NB4 (cell line): ENCODE data around the gene SREK1IP1.

Source experiments
- POLR2A ChIP-seq: IDR thresholded peaks from 2 replicates; pipeline ENCODE4 v1.6.1; 2011; ENCODE audit warnings: mild to moderate bottlenecking; ENCODE audit not compliant: insufficient read length; ENCODE audit errors: extremely low read depth
- TF ChIP-seq, protein P1 (sequence below): IDR thresholded peaks from one replicate; pipeline ENCODE4 v1.5.1; 2012; ENCODE audit warnings: low read depth, low read length

DNA sequence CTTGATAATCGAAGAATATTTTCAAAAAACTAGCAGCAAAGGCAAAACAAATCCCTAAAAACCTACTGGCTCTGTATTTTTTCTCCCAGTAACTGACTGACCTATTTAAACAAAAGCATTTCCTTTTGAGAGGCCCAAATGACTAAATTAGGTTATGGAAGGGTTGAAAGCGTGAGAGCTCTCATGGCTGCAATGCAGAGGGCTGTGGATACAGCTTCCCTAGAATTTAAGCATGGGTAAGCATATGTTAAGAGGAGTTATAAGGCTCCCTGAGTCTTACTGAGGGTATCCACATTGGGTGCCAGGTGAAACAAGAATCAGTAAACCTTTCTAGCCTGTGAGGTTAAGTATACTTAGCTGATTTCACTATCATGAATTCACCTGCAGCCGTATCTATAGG, 45.9 kb downstream of the SREK1IP1 start:
- TF ChIP-seq, protein P1, sequence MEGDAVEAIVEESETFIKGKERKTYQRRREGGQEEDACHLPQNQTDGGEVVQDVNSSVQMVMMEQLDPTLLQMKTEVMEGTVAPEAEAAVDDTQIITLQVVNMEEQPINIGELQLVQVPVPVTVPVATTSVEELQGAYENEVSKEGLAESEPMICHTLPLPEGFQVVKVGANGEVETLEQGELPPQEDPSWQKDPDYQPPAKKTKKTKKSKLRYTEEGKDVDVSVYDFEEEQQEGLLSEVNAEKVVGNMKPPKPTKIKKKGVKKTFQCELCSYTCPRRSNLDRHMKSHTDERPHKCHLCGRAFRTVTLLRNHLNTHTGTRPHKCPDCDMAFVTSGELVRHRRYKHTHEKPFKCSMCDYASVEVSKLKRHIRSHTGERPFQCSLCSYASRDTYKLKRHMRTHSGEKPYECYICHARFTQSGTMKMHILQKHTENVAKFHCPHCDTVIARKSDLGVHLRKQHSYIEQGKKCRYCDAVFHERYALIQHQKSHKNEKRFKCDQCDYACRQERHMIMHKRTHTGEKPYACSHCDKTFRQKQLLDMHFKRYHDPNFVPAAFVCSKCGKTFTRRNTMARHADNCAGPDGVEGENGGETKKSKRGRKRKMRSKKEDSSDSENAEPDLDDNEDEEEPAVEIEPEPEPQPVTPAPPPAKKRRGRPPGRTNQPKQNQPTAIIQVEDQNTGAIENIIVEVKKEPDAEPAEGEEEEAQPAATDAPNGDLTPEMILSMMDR: no peak
- TF ChIP-seq POLR2A: no peak
